Activated naive CD4-positive, alpha-beta T cell treated with Interleukin-2 at 50 U/mL for 16 hours (primary cell): ENCODE measurements around the gene RPS6KL1.

Experiments
- DNase-seq: peaks from one replicate; pipeline ENCODE4 v3.0.0-alpha.2; 2020

The RPS6KL1 gene

DNA sequence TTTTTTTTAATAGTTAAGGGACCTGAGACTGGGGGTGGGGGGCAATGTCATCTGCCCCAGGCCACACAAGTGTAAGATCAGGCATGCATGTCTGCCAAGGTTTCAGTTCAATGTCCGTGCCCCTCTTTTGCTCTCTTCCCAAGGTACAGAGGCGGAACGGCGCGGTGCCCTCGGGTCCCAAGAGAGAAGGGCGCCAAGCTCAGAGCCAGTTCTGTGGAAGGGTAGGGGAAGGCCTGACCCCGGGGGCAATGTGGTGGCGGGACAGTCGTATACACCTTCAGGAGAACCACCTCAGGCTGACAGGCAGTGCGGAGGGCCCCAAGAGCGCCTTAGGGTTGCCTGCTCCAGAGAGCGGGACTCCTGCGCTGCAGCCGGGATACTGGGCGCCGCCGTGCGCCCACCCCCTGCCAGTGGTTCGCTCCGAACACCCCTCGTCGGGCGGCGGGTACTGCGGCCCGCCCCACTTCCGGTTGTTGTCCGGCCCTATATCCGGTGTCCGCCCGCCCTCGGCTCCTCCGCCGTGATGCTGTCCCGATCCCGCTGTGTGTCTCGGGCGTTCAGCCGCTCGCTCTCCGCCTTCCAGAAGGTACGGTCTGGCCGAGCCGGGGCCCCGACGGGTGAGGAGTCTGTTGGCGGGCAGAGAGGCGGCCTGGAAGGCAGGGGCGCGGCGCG lies 41.5 kb downstream of the RPS6KL1 start, which contains the start of gene DLST:
Gene DLST (plus strand): TSS at position 486 of the 672 bp plus-strand sequence. CDS start 38 bp downstream, at position 524.
- peak; percentile 90 for DNase-seq

GRCh38 chr14:74879427-74880182 lies 43.5 kb downstream of the RPS6KL1 start:
- no peak for DNase-seq

- DNase-seq = peak; percentile 16
Measured at GRCh38 chr14:74875941-74876913, 46.8 kb downstream of the RPS6KL1 start, which contains the start of gene PROX2. Gene PROX2 (minus strand): TSS chr14:74876145. CDS start chr14:74863834, 12,311 bp downstream.

DNA sequence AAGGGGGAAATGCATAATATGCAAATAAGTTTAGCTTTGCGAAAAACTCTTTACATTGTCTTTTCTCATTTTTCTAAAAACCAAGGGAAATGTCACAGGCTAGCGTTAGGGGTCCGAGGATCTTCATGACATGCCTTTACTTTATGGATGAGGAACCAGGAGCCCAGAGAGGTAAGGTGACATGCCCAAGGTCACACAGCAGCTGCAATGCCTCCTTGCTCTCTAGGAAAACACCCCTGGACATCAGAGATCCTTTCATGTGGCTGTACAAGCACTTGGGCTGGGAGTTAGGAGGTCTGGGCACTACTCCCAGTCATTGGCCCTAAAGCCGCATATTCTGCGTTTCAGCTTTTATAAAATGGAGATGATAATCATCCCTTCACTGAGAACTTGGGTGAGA lies 47.9 kb downstream of the RPS6KL1 start:
- DNase-seq = no peak

DNA sequence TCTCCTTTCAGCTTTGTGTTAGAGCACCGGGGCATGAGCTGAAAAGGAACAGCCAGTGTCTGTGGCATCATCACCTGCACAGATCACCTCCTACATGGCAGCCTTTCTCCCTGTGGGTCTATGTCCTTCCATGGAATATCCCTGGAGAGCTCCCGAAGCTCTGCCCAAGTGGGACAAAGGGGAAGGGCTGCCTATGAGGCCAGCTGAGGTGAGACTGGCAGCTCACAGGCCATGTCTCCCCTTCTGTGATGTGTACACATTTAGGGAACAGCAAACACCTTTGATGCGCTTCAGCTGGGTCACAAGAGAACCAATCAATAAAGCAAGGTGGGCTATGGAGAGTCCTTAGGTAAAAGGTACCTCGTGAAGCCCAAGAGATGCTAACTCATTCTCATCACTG lies 51.2 kb downstream of the RPS6KL1 start:
- DNase-seq = no peak

DNA sequence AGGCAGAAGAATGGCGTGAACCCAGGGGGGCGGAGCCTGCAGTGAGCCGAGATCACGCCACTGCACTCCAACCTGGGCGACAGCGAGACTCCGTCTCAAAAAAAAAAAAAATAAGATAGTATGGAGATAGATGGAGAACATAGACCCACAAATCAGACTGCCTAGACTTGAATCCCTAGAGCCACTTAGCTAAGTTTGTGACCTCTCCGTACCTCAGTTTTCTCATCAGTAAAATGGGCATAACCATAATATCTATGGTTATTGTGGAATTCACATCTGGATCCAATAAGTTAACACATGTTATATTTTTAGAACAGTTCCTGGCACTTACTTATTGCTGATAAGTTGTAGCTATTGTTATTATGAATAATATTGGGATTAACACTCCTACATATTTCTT lies 54.3 kb downstream of the RPS6KL1 start:
- no peak for DNase-seq

- peak; percentile 55 for DNase-seq
Measured at GRCh38 chr14:74867673-74868072, 55.4 kb downstream of the RPS6KL1 start.

DNA sequence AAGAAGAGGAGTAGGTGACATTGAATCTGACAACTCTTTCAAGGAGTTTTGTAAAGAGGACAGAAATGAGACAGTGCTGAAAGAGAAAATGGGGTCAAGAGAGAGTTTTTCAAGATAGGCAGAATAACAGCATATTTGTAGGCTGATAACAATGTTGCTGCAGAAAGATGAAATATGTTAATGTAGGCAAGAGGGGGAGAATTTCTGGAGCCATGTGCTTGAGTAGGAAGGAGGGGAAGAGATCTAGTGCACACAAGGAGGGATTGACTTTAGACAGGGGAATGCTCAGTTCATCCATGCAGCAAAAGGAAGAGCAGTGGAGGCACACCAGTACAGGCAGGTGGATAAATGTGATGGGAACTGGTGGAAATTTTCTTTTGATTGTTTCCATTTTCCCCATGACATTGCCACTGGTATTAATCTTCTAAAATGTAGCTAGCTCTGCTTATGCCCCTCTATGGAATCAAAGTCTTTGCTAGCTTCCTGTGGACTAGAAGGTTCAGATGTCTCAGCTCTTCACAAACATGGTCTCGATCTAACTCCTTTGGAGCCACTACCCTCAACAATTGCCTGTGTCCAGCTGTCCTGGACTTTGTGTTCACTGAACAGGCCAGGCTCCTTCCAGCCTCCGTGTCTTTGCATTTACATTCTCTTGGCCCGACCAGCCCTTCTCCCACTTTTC lies 56.2 kb downstream of the RPS6KL1 start:
- DNase-seq = no peak

DNA sequence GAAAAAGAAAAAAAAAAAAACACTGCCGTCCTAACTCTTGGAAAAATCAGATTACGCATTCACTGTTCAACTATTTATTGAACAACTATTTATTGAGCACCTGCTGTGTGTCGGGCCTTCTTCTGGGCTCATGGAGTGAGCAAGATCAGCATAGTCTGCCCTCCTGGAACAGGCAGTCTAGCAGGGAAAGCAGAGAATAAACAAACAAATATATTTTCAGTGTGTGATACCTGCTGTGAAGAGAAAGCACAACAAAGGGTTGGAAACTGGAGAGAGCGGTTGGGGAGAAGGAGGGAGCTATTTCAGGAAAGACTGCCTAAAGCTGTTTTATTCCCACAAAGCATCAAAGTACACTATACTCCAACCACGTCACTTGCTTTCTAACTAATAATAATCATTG lies 57.9 kb downstream of the RPS6KL1 start:
- DNase-seq = no peak

- no peak for DNase-seq
Measured at GRCh38 chr14:74864198-74864597, 58.9 kb downstream of the RPS6KL1 start.

DNA sequence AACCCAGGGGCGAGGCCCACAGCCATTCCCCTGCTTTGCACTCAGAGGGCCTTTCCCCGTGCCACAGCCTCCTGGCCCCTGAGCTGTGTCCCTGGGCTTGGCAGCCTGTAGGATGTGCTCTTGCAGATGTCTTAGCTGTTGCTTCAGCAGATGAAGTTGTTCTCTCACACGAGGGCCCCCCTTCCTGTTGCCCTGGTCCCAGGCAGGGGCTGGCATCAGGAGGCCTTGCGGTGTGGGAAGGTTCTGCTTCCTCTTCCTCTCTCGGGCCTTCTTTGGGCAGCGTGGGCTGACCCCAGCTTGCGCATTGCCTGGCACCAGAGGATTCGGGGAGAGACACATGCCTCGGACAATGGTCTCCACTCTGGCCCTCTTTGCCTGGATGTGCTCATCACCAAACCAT lies 59.8 kb downstream of the RPS6KL1 start:
- no peak for DNase-seq

DNA sequence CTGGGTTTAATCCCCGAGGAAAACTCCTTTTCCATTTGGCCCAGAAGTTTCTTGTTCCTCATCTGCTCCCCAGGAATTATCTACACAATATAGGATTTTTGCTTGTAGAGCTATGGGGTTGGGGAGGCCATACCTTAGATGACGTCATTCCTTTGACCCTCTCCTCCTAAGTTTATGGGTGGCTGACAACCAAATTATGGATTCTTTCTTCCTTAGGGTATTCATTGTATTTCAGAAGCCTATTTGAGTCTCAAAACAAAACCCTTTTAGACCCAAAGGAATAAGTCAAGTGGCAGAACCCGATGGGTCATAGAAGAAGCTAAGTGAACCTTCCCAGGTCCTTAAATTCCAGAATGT lies 61.3 kb downstream of the RPS6KL1 start:
- no peak for DNase-seq

DNA sequence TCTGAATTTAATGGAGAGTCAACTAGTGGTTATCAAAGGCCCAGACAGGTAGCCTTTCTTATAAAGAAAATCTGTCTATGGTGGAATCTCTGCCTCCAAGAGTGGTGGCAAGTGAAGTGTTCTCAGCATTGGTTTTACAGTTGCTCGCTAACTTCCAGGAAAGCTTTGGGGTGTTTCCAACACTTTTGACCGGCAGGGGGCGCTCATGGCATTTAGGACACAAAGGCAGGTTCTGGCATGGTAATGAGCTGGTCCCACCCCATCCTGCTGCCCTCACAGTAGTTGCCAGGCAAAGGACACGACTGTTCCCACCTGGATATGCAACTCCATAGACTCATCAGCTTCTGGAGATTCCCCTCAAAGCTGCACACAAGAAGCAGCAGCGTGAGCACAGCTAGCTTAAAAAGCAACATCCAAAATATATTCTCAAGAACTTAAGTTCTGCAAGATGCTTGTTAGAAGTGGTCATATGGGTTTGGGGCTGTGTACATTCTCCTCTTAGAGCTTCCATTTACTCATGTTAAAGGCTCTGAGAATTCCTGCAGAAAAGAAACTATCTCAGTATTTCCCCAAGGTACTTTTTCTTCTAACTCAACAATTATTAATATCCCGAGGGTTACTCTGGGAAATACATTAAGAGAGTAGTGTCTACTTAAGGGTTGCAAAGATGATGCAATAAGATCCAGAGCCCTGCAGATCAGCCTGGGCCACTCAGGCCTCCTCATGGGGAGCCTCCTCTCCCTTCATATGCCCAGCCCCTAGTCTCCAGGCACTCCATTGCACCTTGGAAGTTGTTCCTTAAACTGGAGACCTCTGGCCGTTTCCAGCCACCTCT lies 61.9 kb downstream of the RPS6KL1 start:
- DNase-seq = peak; percentile 91

DNA sequence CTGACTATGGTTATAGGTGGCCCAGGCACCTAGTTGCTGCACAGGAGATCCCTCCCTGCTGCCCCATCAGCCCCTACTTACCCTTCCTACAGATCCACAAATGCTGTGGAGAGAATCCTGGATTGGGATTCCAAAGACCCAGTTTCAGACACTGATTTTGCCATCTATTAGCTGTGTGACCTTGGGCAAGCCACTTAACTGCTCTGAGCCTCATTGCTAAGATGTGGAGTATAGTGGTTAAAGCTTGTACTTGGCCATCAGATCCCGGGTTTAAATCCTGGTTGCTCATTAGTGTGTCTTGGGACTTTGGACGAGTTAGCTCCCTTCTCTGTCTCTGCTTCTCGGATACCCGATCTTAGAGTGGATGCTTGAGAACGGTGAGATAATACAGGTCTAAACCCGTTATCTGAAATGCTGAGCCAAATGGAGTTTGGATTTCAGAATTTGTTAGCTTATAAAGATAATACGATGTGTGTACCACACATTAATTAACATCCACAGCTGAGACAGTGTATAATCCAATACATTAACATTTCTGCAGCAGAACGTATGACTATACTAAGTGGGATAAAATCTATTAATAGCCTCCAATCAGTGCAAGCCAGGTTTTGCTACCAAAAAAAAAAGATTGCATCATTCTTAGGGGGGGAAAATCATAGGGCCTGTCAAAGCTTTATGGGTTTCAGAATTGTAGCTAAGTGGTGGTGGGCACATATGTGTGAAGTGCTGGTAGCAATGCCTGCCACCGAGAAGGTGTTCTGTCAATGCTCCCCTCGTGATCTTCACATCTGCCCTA lies 63.1 kb downstream of the RPS6KL1 start:
- no peak for DNase-seq

GRCh38 chr14:74858022-74858421 lies 65.0 kb downstream of the RPS6KL1 start:
- no peak for DNase-seq

DNA sequence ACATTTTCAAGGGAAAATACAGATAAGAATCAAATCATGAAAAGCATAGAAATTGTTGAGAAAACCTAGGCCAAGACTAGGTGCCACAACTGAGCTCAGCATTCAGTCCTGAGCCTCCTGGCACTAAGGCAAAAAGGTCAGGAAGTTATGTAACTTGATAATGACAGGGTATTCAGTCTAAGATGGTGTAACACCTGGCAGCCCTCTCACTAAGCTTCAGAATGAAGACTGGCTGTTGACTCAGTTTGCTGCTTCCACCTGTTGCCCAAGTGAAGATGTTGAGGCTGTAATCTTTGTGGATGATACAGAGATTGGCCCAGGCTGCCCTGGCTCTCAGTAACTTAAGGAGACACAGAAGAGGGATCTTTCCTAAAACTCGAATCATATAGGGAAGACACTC lies 66.7 kb downstream of the RPS6KL1 start:
- no peak for DNase-seq

GRCh38 chr14:74855945-74856344 lies 67.1 kb downstream of the RPS6KL1 start:
- no peak for DNase-seq

DNA sequence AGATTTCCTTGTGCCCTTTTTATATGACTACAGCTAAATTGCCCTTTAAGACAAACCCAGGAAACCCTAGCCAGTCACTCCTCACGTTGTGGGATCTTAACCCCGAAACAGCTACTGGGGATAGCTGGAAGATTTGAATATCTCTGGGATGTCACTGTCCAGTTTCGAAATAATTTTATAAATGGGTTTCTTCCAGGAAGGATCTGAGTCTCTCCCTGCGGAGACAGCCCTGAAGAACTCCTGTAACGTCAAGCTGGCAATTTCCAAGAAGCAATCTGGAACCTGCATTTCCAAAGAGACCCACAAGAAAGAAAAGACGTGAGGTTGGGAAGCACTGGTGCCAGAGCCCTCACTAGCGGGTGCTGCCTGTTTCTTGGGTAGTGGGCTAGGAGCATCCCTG lies 68.0 kb downstream of the RPS6KL1 start:
- no peak for DNase-seq
